CD14-positive monocyte (primary cell): ENCODE data around the gene DRAP1. TPM values are rescaled to one million over a fixed set of nuclear protein-coding genes. Genes with fewer than 3 reads are reported as not detected.

Experiments used
- DNase-seq, 3 donors: peaks; one replicate each; pipeline ENCODE4 v3.0.0-alpha.2; 2011 to 2022
- H2AFZ ChIP-seq: 2 replicates; pipeline ENCODE4 v1.6.0; 2012; ENCODE audit warnings: mild to moderate bottlenecking, low read depth, low read length, inconsistent platforms; ENCODE audit not compliant: insufficient read depth, poor library complexity, severe bottlenecking
- H3K27ac ChIP-seq, 2 donors: 1 replicate in 1 of 2; 2 replicates in 1 of 2; pipeline ENCODE4 v1.5.1; 2012 to 2013; ENCODE audit warnings: low read length in 2 of 2, control low read depth in 1 of 2, inconsistent platforms in 1 of 2, low read depth in 1 of 2, mild to moderate bottlenecking in 1 of 2
- H3K27me3 ChIP-seq, 2 donors: one replicate each; pipeline versions ENCODE4 v1.6.0 to v1.6.1; 2011 to 2013; ENCODE audit warnings: low read length in 2 of 2; ENCODE audit not compliant: control insufficient read depth in 2 of 2, insufficient read depth in 2 of 2
- H3K36me3 ChIP-seq, 2 donors: replicated peaks in 1 of 2; 1 replicate in 1 of 2; 2 replicates in 1 of 2; pipeline versions ENCODE4 v1.5.1 to v1.6.1; 2012 to 2013; ENCODE audit warnings: low read length in 2 of 2, control low read depth in 1 of 2, inconsistent platforms in 1 of 2, mild to moderate bottlenecking in 1 of 2; ENCODE audit not compliant: insufficient read depth in 2 of 2, control insufficient read depth in 1 of 2
- H3K4me1 ChIP-seq, 2 donors: 1 replicate in 1 of 2; 2 replicates in 1 of 2; pipeline versions ENCODE4 v1.5.1 to v1.6.1; 2012 to 2013; ENCODE audit warnings: low read length in 2 of 2, control low read depth in 1 of 2, inconsistent platforms in 1 of 2, mild to moderate bottlenecking in 1 of 2, moderate library complexity in 1 of 2; ENCODE audit not compliant: insufficient read depth in 2 of 2, control insufficient read depth in 1 of 2
- H3K4me2 ChIP-seq: replicated peaks from 2 replicates; pipeline ENCODE3; 2012; ENCODE audit warnings: low read length, moderate library complexity, mild to moderate bottlenecking; ENCODE audit not compliant: poor library complexity, severe bottlenecking; ENCODE audit errors: extremely low read depth
- H3K4me3 ChIP-seq, 3 experiments: fragments of 200-600 bp in 1 of 3; sonication (generic) in 1 of 3; replicated peaks in 1 of 3; 1 replicate in 2 of 3; 2 replicates in 1 of 3; pipeline ENCODE4 v1.5.1; 2011 to 2013; ENCODE audit warnings: low read length in 3 of 3, mild to moderate bottlenecking in 3 of 3, control low read depth in 2 of 3, low read depth in 2 of 3, inconsistent platforms in 1 of 3, moderate library complexity in 1 of 3
- H3K79me2 ChIP-seq: 2 replicates; pipeline ENCODE4 v1.6.0; 2012; ENCODE audit warnings: mild to moderate bottlenecking, control low read depth, inconsistent platforms, low read length, moderate library complexity; ENCODE audit not compliant: insufficient read depth
- H3K9ac ChIP-seq: 2 replicates; pipeline ENCODE4 v1.6.0; 2017; ENCODE audit warnings: low read length, mild to moderate bottlenecking; ENCODE audit not compliant: insufficient read depth, poor library complexity, severe bottlenecking
- H3K9me3 ChIP-seq, 2 donors: replicated peaks in 1 of 2; 1 replicate in 1 of 2; 2 replicates in 1 of 2; pipeline versions ENCODE4 v1.5.1 to v1.6.1; 2012 to 2013; ENCODE audit warnings: low read length in 2 of 2, control low read depth in 1 of 2; ENCODE audit not compliant: control insufficient read depth in 1 of 2, insufficient read depth in 1 of 2
- H4K20me1 ChIP-seq: 2 replicates; pipeline ENCODE4 v1.6.0; 2012; ENCODE audit warnings: mild to moderate bottlenecking, low read length, control low read depth, moderate library complexity; ENCODE audit not compliant: insufficient read depth
- H3K27ac Mint-ChIP-seq, 7 donors: one replicate each; pipeline ENCODE4 v1.8.0; 2020; ENCODE audit warnings: mild to moderate bottlenecking in 7 of 7, mixed read lengths in 7 of 7, moderate library complexity in 6 of 7, inconsistent platforms in 2 of 7
- H3K27me3 Mint-ChIP-seq, 3 donors: one replicate each; pipeline ENCODE4 v1.8.0; 2021 to 2022; ENCODE audit warnings: low read depth in 3 of 3, mild to moderate bottlenecking in 3 of 3, mixed read lengths in 3 of 3, moderate library complexity in 3 of 3, inconsistent platforms in 1 of 3
- H3K36me3 Mint-ChIP-seq, 2 donors: one replicate each; pipeline ENCODE4 v1.8.0; 2020; ENCODE audit warnings: mixed read lengths in 2 of 2, inconsistent platforms in 1 of 2, mild to moderate bottlenecking in 1 of 2
- H3K4me1 Mint-ChIP-seq: one replicate; pipeline ENCODE4 v1.8.0; 2020; ENCODE audit warnings: mild to moderate bottlenecking, mixed read lengths
- H3K4me3 Mint-ChIP-seq, 2 donors: one replicate each; pipeline ENCODE4 v1.8.0; 2020; ENCODE audit warnings: mild to moderate bottlenecking in 2 of 2, mixed read lengths in 2 of 2, moderate library complexity in 1 of 2
- H3K9me3 Mint-ChIP-seq, 7 donors: one replicate each; pipeline ENCODE4 v1.8.0; 2020 to 2022; ENCODE audit warnings: mixed read lengths in 7 of 7, mild to moderate bottlenecking in 6 of 7, moderate library complexity in 6 of 7, inconsistent platforms in 2 of 7
- CTCF ChIP-seq: fragments of 200-600 bp; IDR thresholded peaks from one replicate; pipeline ENCODE4 v1.8.0; 2022; ENCODE audit warnings: antibody characterized with exemption, mild to moderate bottlenecking
- WGBS: methylation state at CpG from one replicate; pipeline ENCODE4 v1.1.5; 2013; ENCODE audit warnings: missing lambda C conversion rate; ENCODE audit not compliant: insufficient coverage; 5-methylcytosine and 5-hydroxymethylcytosine counted together
- intact Hi-C, 2 donors: fragments of 100-400 bp; cut with micrococcal nuclease; formaldehyde crosslinking; loops; one replicate each; pipeline versions ENCODE4 v1.15.0 to v1.15.1; 2023
- polyA plus RNA-seq, 3 donors: library from polyadenylated mRNA; depleted of rRNA in 1 of 3; unstranded in 2 of 3; stranded (reverse) in 1 of 3; fragments of 300-500 nt in 2 of 3; fragments of >200 nt in 1 of 3; fragmentation: Illumina TruSeq in 2 of 3; gene quantifications; 1 replicate in 2 of 3; 2 replicates in 1 of 3; pipeline ENCODE4 v1.2.3, GENCODE V29; 2012 to 2021

Gene DRAP1
- polyA plus RNA-seq, 3 donors = 68.3 to 97.2 (median 72.1) TPM

- Histone ChIP-seq H3K4me3 (peak overlapping the region in 1 of 3 experiments; percentile 99), H3K36me3 (peaks cover 2 to 5% of the 10 kb centered on the region in 2 donors), H3K9ac (no peak overlapping the region), H3K4me2 (peak overlapping the region; percentile 99), H3K9me3 (no peaks in the 10 kb centered on the region), H4K20me1 (peaks cover 10% of the 10 kb centered on the region), H3K79me2 (peaks cover 38% of the 10 kb centered on the region), H2AFZ (no peak overlapping the region), H3K27me3 (no peaks in the 10 kb centered on the region), H3K4me1 (peaks cover 58 to 64% of the 10 kb centered on the region in 2 donors), H3K27ac (peak overlapping the region in 1 of 2 donors; percentile 85)
- intact Hi-C loops = no loop called here
- H3K36me3 Mint-ChIP-seq = peaks cover 12 to 15% of the 10 kb centered on the region in 2 donors
- H3K27me3 Mint-ChIP-seq = peaks cover 0 to 2% (median 0%) of the 10 kb centered on the region in 3 donors
- no peak for DNase-seq
- no peaks in the 10 kb centered on the region for H3K9me3 Mint-ChIP-seq
- H3K4me1 Mint-ChIP-seq = peaks cover 55% of the 10 kb centered on the region
- no peak for TF ChIP-seq CTCF
- H3K4me3 Mint-ChIP-seq = peak overlapping the region; percentile 37 to 51
- H3K27ac Mint-ChIP-seq = peak overlapping the region in 4 of 7 donors; percentile 28 to 82 (median 40)
- 100% methylated on average over 2 of the region's 3 CpGs for WGBS
These were observed 2.2 kb upstream of the DRAP1 start for GRCh38 chr11:65917077-65917433.

- Histone ChIP-seq H3K4me2 (peak overlapping the region; percentile 99), H2AFZ (no peak overlapping the region), H3K9me3 (no peaks in the 10 kb centered on the region), H4K20me1 (peaks cover 10% of the 10 kb centered on the region), H3K36me3 (peaks cover 5 to 10% of the 10 kb centered on the region in 2 donors), H3K4me3 (peak overlapping the region; percentile 93 to 99 (median 98)), H3K9ac (peak overlapping the region; percentile 94), H3K27me3 (no peaks in the 10 kb centered on the region), H3K79me2 (peaks cover 38% of the 10 kb centered on the region), H3K4me1 (peaks cover 58 to 63% of the 10 kb centered on the region in 2 donors), H3K27ac (peak overlapping the region in 1 of 2 donors; percentile 94)
- H3K27me3 Mint-ChIP-seq = peaks cover 0 to 2% (median 0%) of the 10 kb centered on the region in 3 donors
- peak overlapping the region; percentile 83 to 86 for H3K4me3 Mint-ChIP-seq
- intact Hi-C loops = loop anchor here in 1 of 2 donors (2.0 kb wide), 1 partner anchor 17 kb away; the partner anchor contains the start of gene FOSL1
- no peaks in the 10 kb centered on the region for H3K9me3 Mint-ChIP-seq
- peaks cover 58% of the 10 kb centered on the region for H3K4me1 Mint-ChIP-seq
- no peak for DNase-seq
- peak overlapping the region in 6 of 7 donors; percentile 8 to 93 (median 86) for H3K27ac Mint-ChIP-seq
- WGBS = 97% methylated on average over 26 of the region's 35 CpGs
- H3K36me3 Mint-ChIP-seq = peaks cover 18 to 20% of the 10 kb centered on the region in 2 donors
- TF ChIP-seq CTCF = no peak
These were observed 1.6 kb upstream of the DRAP1 start for GRCh38 chr11:65917434-65918210.
